Panc1 (cell line): ENCODE results near the gene ENPP7.

ENCODE experiments used
- SIN3A ChIP-seq: IDR thresholded peaks from 2 replicates; pipeline ENCODE4 v1.6.1; 2012; ENCODE audit warnings: low read depth, mild to moderate bottlenecking, low read length, moderate library complexity, borderline replicate concordance; ENCODE audit not compliant: insufficient read depth
- TCF7L2 ChIP-seq: IDR thresholded peaks from 2 replicates; pipeline ENCODE4 v1.6.1; 2011; ENCODE audit warnings: mild to moderate bottlenecking, low read depth, low read length, inconsistent platforms
- TF ChIP-seq, protein P1 (sequence below): fragments of 450-650 bp; IDR thresholded peaks from 2 replicates; pipeline ENCODE4 v1.5.1; 2017; ENCODE audit warnings: mild to moderate bottlenecking
- TF ChIP-seq, protein P2 (sequence below), 2 experiments: IDR thresholded peaks; 2 replicates each; pipeline ENCODE4 v1.6.1; 2011 to 2012; ENCODE audit warnings: low read depth in 2 of 2, control low read depth in 1 of 2, low read length in 1 of 2, mild to moderate bottlenecking in 1 of 2, moderate library complexity in 1 of 2; ENCODE audit not compliant: insufficient read depth in 1 of 2

DNA sequence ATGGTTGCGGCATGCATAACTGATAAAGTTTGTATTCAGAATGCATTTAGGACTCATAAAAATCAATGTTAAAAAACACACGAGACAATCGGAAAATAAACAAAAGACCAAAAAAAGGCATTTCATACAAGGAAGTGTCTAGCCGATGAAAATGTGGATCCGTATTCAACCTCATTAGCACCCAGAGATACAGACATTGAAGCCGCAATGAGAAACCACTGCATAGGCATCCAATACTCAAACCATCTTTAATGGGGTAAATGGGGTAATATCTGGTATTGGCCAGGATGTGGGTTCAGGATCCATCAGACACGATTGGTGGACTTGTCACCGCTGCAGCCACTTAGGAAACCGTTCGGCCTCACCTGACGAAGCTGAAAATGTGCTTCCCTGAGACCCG, 47.4 kb upstream of the ENPP7 start:
- TF ChIP-seq, protein P1, sequence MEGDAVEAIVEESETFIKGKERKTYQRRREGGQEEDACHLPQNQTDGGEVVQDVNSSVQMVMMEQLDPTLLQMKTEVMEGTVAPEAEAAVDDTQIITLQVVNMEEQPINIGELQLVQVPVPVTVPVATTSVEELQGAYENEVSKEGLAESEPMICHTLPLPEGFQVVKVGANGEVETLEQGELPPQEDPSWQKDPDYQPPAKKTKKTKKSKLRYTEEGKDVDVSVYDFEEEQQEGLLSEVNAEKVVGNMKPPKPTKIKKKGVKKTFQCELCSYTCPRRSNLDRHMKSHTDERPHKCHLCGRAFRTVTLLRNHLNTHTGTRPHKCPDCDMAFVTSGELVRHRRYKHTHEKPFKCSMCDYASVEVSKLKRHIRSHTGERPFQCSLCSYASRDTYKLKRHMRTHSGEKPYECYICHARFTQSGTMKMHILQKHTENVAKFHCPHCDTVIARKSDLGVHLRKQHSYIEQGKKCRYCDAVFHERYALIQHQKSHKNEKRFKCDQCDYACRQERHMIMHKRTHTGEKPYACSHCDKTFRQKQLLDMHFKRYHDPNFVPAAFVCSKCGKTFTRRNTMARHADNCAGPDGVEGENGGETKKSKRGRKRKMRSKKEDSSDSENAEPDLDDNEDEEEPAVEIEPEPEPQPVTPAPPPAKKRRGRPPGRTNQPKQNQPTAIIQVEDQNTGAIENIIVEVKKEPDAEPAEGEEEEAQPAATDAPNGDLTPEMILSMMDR, result no peak
- TF ChIP-seq TCF7L2 (no peak), SIN3A (no peak)
- TF ChIP-seq, protein P2, sequence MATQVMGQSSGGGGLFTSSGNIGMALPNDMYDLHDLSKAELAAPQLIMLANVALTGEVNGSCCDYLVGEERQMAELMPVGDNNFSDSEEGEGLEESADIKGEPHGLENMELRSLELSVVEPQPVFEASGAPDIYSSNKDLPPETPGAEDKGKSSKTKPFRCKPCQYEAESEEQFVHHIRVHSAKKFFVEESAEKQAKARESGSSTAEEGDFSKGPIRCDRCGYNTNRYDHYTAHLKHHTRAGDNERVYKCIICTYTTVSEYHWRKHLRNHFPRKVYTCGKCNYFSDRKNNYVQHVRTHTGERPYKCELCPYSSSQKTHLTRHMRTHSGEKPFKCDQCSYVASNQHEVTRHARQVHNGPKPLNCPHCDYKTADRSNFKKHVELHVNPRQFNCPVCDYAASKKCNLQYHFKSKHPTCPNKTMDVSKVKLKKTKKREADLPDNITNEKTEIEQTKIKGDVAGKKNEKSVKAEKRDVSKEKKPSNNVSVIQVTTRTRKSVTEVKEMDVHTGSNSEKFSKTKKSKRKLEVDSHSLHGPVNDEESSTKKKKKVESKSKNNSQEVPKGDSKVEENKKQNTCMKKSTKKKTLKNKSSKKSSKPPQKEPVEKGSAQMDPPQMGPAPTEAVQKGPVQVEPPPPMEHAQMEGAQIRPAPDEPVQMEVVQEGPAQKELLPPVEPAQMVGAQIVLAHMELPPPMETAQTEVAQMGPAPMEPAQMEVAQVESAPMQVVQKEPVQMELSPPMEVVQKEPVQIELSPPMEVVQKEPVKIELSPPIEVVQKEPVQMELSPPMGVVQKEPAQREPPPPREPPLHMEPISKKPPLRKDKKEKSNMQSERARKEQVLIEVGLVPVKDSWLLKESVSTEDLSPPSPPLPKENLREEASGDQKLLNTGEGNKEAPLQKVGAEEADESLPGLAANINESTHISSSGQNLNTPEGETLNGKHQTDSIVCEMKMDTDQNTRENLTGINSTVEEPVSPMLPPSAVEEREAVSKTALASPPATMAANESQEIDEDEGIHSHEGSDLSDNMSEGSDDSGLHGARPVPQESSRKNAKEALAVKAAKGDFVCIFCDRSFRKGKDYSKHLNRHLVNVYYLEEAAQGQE (IDR thresholded peaks at IDR 0.05; ENCODE audit: insufficient read depth in 1 of 2, low read depth in 2 of 2, low read length in 1 of 2), result no peak
